Mammary epithelial cell (primary cell): ENCODE results near the gene IL18R1.

Experiments used
- CTCF ChIP-seq, 2 donors: IDR thresholded peaks in 1 of 2; conservative IDR thresholded peaks in 1 of 2; 2 replicates each; pipeline ENCODE4 v1.5.1; 2011 to 2012; ENCODE audit warnings: inconsistent platforms in 2 of 2, low read length in 2 of 2, mild to moderate bottlenecking in 2 of 2, control low read depth in 1 of 2, low read depth in 1 of 2; ENCODE audit not compliant: insufficient read depth in 1 of 2; ENCODE audit errors: extremely low read depth in 1 of 2
- EZH2 ChIP-seq: IDR thresholded peaks from 2 replicates; pipeline ENCODE4 v1.6.1; 2012; ENCODE audit warnings: low read length, inconsistent platforms, borderline replicate concordance

DNA sequence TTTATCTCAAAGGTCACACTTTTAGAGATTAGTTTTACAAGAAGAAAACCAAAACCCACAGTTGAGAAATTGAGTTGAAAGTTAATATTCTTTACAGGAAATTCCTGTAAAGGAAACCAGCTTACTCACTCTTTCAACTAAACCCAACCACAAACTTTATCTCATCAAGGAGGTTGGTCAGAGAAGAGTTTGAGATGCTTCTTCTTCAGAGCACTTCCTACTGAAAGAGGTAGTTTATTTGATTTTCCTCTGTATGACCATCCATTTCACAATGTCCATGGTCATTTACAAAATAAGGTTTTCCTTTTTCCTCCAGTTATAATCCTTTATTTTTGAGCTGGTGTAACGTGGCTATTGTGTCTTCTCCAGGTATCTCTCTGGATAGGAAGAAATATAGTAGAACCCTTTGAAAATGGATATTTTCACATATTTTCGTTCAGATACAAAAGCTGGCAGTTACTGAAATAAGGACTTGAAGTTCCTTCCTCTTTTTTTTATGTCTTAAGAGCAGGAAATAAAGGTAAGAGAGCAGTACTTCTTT is 62.9 kb downstream of the IL18R1 start:
- TF ChIP-seq CTCF (conservative IDR thresholded peaks at IDR 0.05 in 1 of 2, IDR thresholded peaks at IDR 0.05 in 1 of 2; ENCODE audit: extremely low read depth in 1 of 2, insufficient read depth in 1 of 2, low read depth in 1 of 2, low read length in 2 of 2) (no peak), EZH2 (no peak)
